HG02885 (cell line): ENCODE results near the gene SWAP70.

Experiments
- ATAC-seq: cut with Tn5 transposase; IDR thresholded peaks from one replicate; pipeline ENCODE4 v1.9.1; 2021; ENCODE audit warnings: mild to moderate bottlenecking; ENCODE audit not compliant: unreplicated experiment, poor library complexity

Gene SWAP70

DNA sequence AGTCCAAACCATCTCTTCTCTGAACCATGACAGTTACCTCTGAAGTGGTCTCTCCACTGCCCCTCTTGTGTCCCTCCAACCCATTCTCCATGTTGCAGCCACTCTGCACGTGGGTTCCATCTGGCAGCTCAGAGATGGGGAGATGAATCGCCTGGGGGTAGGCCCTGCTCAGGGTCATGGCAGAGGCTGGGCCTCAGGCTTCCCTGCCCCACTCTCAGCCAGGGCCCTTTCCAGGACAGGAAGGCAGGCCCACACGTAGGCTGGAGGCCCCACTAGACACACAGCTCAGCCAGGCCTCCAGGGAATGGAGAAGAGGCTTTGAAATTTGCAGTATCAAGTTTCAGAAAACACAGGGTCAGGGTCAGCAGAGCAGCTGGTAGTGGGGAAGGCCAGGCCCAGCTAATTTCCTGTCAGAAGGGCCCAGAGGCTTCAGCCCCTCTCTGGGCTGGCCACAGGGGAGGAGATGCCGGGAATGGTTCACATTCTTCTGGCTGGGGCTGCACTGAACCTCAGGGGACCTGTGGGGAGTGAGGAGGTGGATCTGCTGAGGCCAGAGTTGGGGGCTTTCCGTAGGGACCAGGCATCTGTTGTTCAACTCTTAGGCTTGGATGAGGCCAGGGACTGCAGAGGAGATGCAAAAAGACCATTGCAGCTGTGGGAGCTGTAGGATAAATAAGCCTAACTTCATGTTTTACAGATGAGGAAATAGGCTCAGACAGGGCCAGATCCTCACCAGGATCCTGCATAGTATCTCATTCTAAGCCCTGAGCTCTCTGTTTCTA is 101.6 kb downstream of the SWAP70 start:
- no peak for ATAC-seq

DNA sequence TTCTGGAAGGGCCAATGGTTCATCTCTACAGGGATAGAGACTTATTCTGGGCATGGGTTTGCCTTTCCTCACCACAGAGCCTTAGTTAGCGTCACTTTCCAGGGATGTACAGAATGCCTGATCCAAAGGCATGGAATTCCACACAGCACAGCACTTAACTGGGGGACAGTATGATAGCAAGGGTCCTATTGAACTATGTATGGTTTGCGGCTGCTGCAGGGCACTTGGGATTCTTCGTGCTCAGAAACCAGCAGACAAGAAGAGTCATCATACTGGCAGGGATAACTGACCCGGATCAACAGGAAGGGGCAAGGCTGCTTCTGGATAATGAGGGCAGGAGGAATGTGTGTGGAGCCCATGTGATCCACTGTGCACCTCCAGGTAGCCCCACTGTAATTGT is 105.7 kb downstream of the SWAP70 start:
- ATAC-seq, result no peak

- no peak for ATAC-seq
Measured at GRCh38 chr11:9771071-9771511, 107.2 kb downstream of the SWAP70 start.

DNA sequence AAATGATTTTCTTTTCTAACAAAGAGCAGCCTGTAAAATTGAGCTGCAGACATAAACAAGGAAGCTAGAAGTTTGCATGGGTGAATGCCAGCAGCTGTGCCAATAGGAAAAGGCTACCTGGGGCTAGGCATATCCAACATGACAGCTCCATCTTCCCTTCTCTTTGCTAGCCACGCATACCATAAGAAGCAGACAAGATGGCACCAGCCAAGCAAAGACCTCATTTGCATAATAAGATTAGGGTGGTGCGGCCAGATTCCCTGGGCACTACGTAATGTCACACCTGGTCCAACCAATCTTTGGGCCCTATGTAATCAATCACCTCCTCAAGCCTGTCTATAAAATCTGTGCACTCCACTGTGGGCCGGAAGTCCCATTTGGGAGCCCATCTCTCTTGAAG is 108.3 kb downstream of the SWAP70 start:
- no peak for ATAC-seq

- ATAC-seq, result no peak
Measured at GRCh38 chr11:9773524-9773923, 109.6 kb downstream of the SWAP70 start.

DNA sequence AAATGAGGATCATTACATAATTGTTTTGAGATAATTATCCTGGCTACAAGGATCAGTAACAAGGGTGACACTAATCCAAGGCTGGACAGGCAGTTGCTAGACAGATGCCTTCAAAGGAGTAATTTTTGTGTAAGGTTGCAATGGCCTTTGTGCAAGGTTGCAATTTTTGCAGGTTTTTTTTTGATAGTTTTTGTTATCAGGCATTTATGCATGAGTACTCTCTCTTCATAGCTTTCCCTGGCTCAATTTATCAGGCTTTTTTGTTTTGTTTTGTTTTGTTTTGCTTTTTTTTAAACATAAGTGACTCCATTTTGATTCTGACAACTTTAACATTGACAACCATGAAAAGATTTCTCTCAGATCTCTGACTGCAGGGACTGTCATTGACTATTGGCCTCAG is 110.2 kb downstream of the SWAP70 start:
- no peak for ATAC-seq

- no peak for ATAC-seq
Measured at GRCh38 chr11:9774591-9775397, 110.9 kb downstream of the SWAP70 start.

DNA sequence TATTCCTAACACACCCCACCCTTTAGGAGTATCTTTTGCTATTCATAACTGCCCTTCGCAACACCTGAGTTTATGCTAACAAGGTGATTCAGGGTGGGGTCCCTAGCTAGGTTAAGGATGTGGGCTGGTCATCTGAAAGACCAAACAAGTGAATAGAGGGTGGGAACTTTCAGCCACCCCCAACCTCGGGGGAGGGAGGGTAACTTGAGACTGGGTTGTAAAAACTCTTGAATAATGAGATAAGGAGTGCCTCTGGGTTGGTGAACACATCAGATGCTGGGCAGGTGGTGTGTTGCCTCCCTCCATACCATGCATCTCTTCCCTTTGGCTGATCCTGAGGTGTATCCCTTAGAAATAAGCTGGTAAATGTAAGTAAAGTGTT is 111.5 kb downstream of the SWAP70 start:
- no peak for ATAC-seq

DNA sequence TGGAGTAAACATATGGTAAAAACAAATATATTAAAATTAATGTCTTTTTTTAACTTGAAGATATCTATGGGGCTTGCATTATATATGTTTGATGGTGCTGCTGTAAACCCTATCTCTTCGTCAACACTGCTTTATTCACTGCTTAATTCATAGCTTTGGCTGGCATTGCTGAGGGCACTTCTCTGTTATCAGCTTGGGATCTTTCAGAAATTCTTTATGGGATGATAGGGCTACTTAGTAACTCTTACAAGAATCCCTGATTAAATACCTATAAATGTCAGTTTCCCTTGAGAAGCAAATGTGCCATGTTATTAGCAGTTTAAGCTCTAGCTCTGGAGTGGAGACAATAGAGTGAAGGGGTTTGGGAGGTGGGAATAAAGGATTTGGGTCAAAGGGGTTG is 112.3 kb downstream of the SWAP70 start:
- ATAC-seq, result no peak

DNA sequence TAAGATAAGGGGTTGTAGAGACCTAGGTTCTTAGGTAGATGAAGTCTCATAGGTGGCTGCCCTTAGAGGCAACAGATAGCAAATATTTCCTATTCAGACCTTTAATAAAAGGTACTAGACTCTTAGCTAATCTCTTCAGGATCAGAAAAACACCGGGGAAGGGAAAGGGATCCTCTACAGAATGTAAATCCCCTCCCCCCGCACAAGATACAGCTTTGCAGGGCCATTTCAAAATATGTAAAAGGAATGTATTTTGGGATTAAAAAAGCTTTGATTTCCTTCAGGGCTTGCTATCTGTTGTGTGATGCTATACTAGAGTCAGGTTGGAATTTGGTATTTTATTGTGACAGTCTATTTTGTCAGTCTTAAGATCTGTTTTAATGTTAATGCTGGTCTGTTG is 113.2 kb downstream of the SWAP70 start:
- ATAC-seq, result no peak

- ATAC-seq, result no peak
Measured at GRCh38 chr11:9777525-9777924, 113.6 kb downstream of the SWAP70 start.

DNA sequence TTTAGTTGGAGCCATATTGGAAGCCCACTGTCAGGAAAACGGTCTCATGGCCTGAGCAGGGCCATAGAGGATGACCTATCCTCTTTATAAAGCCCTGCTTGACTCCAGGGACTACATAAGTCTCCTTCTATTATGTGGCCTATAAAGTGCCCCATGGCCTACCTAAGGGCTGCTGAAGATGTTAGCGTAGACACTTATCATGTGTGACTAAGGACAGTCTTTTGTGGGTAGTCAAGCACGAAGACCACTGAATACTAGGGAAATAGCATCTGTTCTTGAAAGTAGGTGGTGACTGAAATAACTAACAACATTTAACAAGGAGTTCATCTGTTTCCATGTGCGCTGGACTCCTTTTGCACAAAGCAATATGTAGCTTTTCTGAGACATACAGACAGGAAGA is 117.1 kb downstream of the SWAP70 start:
- ATAC-seq, result no peak

DNA sequence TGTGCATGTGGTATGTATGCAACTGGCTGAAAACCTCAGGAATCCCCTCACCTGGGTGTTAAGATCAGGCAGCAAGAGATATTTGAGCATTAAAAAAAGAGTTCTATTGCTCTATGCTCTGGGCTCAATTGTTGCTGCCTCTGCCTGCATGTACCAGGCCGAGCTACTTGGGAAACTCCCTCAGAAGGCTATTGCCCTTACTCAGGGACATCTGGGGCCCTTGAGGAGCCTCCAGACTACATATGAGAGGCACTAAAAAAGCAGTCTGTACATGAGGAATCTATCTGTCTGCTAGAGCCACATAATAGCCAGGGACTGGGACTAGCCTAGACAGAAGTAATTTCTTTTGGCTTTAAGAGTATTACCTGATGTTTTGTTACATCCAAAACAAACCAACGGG is 120.1 kb downstream of the SWAP70 start:
- ATAC-seq, result no peak

GRCh38 chr11:9784602-9785315 is 120.9 kb downstream of the SWAP70 start:
- no peak for ATAC-seq

DNA sequence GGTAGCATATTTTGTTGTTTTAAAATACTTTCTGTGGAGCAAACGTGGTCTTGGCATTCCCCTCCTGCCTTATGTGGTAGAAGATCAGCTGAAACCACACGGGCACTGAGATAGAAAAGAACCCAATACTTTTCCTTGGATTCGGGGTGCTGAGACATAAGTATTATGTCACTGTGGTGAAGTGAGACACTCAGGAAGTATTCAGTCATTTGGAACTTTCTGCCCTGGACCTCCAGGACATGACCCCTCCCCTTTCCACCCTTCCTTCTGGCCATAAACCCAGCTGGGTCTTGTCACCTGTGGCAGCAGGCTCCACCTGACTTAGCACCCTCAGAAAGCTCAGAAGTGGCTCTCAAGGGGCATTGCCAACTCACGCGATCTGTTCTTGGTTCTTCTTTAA is 123.4 kb downstream of the SWAP70 start:
- ATAC-seq, result no peak

GRCh38 chr11:9787981-9788521 is 124.2 kb downstream of the SWAP70 start:
- no peak for ATAC-seq

DNA sequence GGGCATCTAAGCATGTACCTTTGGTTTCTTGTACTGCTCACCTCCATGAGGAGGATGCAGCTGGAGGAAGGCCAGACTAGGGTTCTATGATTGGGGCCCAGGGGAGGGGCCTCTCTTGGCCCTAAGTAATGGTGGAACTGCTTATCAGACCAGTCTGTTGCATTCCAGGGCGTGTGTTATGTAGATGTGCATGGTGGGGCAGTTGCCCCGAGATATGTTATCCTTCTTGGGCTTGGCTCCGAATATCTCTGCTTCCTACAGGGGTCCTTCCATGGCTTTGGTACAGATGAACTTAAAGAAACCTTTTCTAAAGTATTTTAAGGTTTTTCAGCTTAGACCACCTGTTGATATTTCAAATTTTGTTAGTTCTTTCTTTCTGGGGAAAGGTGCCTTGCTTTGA is 126.0 kb downstream of the SWAP70 start:
- no peak for ATAC-seq

DNA sequence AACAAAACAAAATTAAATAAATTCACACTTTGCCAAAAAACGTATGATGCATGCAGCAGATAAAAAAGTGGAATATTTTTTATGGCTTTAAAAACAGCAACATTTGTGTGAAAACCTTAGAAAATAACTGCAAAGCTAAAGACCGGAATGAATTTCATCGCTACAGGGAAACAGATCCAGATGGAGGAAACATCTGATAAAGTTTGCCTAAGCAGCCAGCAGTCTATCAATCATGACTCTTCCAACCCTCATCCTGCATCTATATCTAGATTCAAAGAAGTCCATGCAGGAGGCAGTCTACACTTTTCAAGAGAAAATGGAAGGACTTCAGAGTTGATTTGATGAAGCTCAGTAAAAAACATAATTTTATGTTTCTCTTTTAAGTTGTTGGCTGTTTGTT is 126.8 kb downstream of the SWAP70 start:
- no peak for ATAC-seq

DNA sequence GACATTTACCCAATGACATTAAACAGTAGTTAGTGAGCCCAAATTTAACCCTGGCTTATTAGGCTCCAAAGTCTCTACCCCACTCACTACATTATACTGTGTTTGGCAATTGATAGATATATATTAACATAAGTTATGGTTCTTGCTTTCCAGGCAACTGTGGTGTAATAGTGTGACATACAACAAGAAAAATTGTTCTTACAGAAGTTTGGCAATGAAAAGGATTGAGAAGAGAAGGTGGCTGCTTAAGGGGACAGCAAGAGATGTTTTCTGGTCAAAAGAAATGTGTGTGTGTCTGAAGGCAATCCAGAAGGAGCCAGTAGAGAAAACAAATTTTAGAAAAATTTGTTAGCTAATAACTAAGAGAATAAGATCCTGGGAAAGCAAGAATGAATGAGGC is 132.4 kb downstream of the SWAP70 start:
- no peak for ATAC-seq

DNA sequence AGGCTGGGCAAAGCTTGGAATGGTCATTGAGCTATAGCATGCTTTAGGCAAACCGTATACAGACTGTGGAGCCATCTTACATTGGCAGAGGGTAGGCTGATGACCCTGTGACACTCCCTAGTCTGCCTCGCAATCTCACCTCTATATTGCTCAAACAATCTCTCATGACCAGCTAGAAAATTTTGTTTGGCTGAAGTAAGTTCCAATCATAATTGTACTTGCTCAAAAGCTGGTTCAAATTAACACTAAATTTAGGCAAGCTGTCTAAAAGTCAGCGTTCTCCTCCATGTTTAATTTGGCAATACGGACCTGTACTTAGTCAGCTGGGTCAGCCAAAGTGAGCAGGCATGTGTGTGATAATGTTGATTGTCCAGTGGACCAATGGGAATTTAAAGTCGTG is 133.0 kb downstream of the SWAP70 start:
- ATAC-seq, result no peak

- ATAC-seq, result no peak
Measured at GRCh38 chr11:9797300-9797699, 133.4 kb downstream of the SWAP70 start.
